Measurements from ENCODE around the gene EVI2B.

The EVI2B gene

GRCh38 chr17:31307640-31308039 is 6.2 kb downstream of the EVI2B start:
- TF ChIP-seq RAD21 (IDR thresholded peaks at IDR 0.05; ENCODE audit: low read depth) (no peak), NFIC (IDR thresholded peaks at IDR 0.05) (no peak), CEBPB (IDR thresholded peaks at IDR 0.05) (no peak), EP300 (IDR thresholded peaks at IDR 0.05; ENCODE audit: borderline replicate concordance) (no peak), TAF1 (IDR thresholded peaks at IDR 0.05; ENCODE audit: low read depth) (no peak), ZBTB7A (IDR thresholded peaks at IDR 0.05; ENCODE audit: low read depth) (no peak), YY1 (IDR thresholded peaks at IDR 0.05; ENCODE audit: low read depth) (no peak), REST (IDR thresholded peaks at IDR 0.05; ENCODE audit: low read depth) (no peak), TEAD4 (IDR thresholded peaks at IDR 0.05) (no peak), EGR1 (IDR thresholded peaks at IDR 0.05) (no peak), FOXM1 (IDR thresholded peaks at IDR 0.05; ENCODE audit: borderline replicate concordance, low read depth) (no peak), CREB1 (IDR thresholded peaks at IDR 0.05; ENCODE audit: low read depth) (no peak), TCF12 (IDR thresholded peaks at IDR 0.05; ENCODE audit: low read depth) (no peak)
- TF ChIP-seq, protein P1, sequence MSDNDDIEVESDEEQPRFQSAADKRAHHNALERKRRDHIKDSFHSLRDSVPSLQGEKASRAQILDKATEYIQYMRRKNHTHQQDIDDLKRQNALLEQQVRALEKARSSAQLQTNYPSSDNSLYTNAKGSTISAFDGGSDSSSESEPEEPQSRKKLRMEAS (IDR thresholded peaks at IDR 0.05), result no peak
- TF ChIP-seq, protein P2, sequence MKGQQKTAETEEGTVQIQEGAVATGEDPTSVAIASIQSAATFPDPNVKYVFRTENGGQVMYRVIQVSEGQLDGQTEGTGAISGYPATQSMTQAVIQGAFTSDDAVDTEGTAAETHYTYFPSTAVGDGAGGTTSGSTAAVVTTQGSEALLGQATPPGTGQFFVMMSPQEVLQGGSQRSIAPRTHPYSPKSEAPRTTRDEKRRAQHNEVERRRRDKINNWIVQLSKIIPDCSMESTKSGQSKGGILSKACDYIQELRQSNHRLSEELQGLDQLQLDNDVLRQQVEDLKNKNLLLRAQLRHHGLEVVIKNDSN (IDR thresholded peaks at IDR 0.05), result no peak

DNA sequence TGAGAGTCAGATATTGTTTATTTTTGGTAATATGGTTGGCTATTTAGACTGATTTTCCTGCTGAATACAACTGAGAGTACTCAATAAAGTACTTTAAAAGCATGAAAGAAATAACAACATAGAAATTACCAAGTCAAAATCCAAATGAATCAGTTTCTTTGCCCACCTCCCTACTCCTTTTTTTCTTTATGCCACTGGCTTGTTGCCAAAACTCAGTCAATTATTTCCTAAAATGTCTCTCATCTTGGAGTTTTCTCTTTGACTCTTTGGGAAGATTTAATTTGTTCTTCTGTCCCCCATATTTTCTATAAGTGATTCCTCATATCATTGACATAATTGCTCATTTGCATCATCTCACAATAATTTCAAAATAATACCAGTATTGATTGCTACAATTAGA is 14.2 kb downstream of the EVI2B start:
- TF ChIP-seq, protein P1 (IDR thresholded peaks at IDR 0.05), result no peak
- TF ChIP-seq RAD21 (IDR thresholded peaks at IDR 0.05; ENCODE audit: low read depth), result no peak
- TF ChIP-seq EP300 (IDR thresholded peaks at IDR 0.05; ENCODE audit: borderline replicate concordance), result no peak

DNA sequence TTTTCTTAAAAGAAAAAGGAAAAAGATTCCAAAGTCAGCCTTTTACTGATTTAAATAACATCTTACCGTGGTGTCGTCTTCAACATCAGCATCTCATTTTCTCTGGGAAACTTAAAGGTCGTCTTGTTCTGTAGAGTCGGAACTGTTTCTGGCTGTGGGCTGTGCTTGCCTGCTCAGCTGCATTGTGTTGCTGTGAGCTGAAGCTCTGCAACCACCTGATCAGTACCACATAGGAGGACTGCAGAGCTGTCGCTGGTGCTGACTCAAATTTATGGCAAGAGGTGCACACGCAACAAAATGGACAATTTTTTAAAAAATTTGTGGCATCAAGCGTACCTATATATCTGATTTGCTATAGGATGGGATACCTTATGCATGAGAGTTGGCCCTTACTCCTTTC is 16.8 kb downstream of the EVI2B start, which contains the start of gene OMG:
Gene OMG (minus strand): TSS at position 150 of the 400 bp plus-strand sequence. CDS start 908 bp downstream, outside the sequence.
- TF ChIP-seq EP300 (IDR thresholded peaks at IDR 0.05; ENCODE audit: borderline replicate concordance), result no peak
- TF ChIP-seq RAD21 (IDR thresholded peaks at IDR 0.05; ENCODE audit: low read depth), result no peak
- no peak for TF ChIP-seq TAF1 (IDR thresholded peaks at IDR 0.05; ENCODE audit: low read depth)
- TF ChIP-seq TCF12 (IDR thresholded peaks at IDR 0.05; ENCODE audit: low read depth), result no peak
- TF ChIP-seq NFIC (IDR thresholded peaks at IDR 0.05), result no peak
- TF ChIP-seq ZBTB7A (IDR thresholded peaks at IDR 0.05; ENCODE audit: low read depth), result no peak
- TF ChIP-seq, protein P2 (IDR thresholded peaks at IDR 0.05), result no peak
- no peak for TF ChIP-seq CEBPB (IDR thresholded peaks at IDR 0.05)
- TF ChIP-seq, protein P1 (IDR thresholded peaks at IDR 0.05), result no peak
- no peak for TF ChIP-seq YY1 (IDR thresholded peaks at IDR 0.05; ENCODE audit: low read depth)
- TF ChIP-seq FOXM1 (IDR thresholded peaks at IDR 0.05; ENCODE audit: borderline replicate concordance, low read depth), result no peak
- TF ChIP-seq EGR1 (IDR thresholded peaks at IDR 0.05), result no peak
- TF ChIP-seq REST (IDR thresholded peaks at IDR 0.05; ENCODE audit: low read depth), result no peak
- no peak for TF ChIP-seq TEAD4 (IDR thresholded peaks at IDR 0.05)
- no peak for TF ChIP-seq CREB1 (IDR thresholded peaks at IDR 0.05; ENCODE audit: low read depth)

GRCh38 chr17:31296142-31296541 is 17.7 kb downstream of the EVI2B start:
- no peak for TF ChIP-seq NFIC (IDR thresholded peaks at IDR 0.05)
- TF ChIP-seq CEBPB (IDR thresholded peaks at IDR 0.05), result no peak
- TF ChIP-seq, protein P1 (IDR thresholded peaks at IDR 0.05), result no peak
- no peak for TF ChIP-seq RAD21 (IDR thresholded peaks at IDR 0.05; ENCODE audit: low read depth)
- no peak for TF ChIP-seq REST (IDR thresholded peaks at IDR 0.05; ENCODE audit: low read depth)
- no peak for TF ChIP-seq TAF1 (IDR thresholded peaks at IDR 0.05; ENCODE audit: low read depth)
- no peak for TF ChIP-seq TCF12 (IDR thresholded peaks at IDR 0.05; ENCODE audit: low read depth)
- TF ChIP-seq, protein P2 (IDR thresholded peaks at IDR 0.05), result no peak
- no peak for TF ChIP-seq EGR1 (IDR thresholded peaks at IDR 0.05)
- no peak for TF ChIP-seq CREB1 (IDR thresholded peaks at IDR 0.05; ENCODE audit: low read depth)
- no peak for TF ChIP-seq YY1 (IDR thresholded peaks at IDR 0.05; ENCODE audit: low read depth)
- TF ChIP-seq TEAD4 (IDR thresholded peaks at IDR 0.05), result no peak
- TF ChIP-seq EP300 (IDR thresholded peaks at IDR 0.05; ENCODE audit: borderline replicate concordance), result no peak
- no peak for TF ChIP-seq ZBTB7A (IDR thresholded peaks at IDR 0.05; ENCODE audit: low read depth)
- no peak for TF ChIP-seq FOXM1 (IDR thresholded peaks at IDR 0.05; ENCODE audit: borderline replicate concordance, low read depth)
